ENCODE results near the gene KMT2B.

The KMT2B gene

GRCh38 chr19:35731353-35731752, 13.6 kb downstream of the KMT2B start:
- H3K36me3 ChIP-seq (replicated peaks) = peaks cover 78% of the 10 kb centered on the region
- TF ChIP-seq CTCF (IDR thresholded peaks at IDR 0.05; ENCODE audit: low read depth, low read length, missing control alignments) = no peak
- in situ Hi-C loops (cut with HindIII; ENCODE audit: low pct_ligation_motif_present, low sequenced_read_pairs) = no loop called here
- DNase-seq = no peak
- no peaks in the 10 kb centered on the region for H3K27me3 ChIP-seq (replicated peaks)
- no peak overlapping the region for H3K4me3 ChIP-seq (ENCODE audit: low read depth, low read length)
- H3K27ac ChIP-seq = no peak overlapping the region

- TF ChIP-seq CTCF (IDR thresholded peaks at IDR 0.05; ENCODE audit: low read depth, low read length, missing control alignments) = no peak
- no peak overlapping the region for H3K27ac ChIP-seq
- no peaks in the 10 kb centered on the region for H3K27me3 ChIP-seq (replicated peaks)
- in situ Hi-C loops (cut with HindIII; ENCODE audit: low pct_ligation_motif_present, low sequenced_read_pairs) = no loop called here
- peaks cover 81% of the 10 kb centered on the region for H3K36me3 ChIP-seq (replicated peaks)
- no peak overlapping the region for H3K4me3 ChIP-seq (ENCODE audit: low read depth, low read length)
- DNase-seq = no peak
These were observed 14.1 kb downstream of the KMT2B start for GRCh38 chr19:35731779-35732405.

GRCh38 chr19:35732540-35733179, 14.9 kb downstream of the KMT2B start:
- Histone ChIP-seq H3K27me3 (replicated peaks) (no peaks in the 10 kb centered on the region), H3K27ac (no peak overlapping the region), H3K4me3 (ENCODE audit: low read depth, low read length) (no peak overlapping the region), H3K36me3 (replicated peaks) (peaks cover 78% of the 10 kb centered on the region)
- in situ Hi-C loops (cut with HindIII; ENCODE audit: low pct_ligation_motif_present, low sequenced_read_pairs) = no loop called here
- no peak for DNase-seq
- no peak for TF ChIP-seq CTCF (IDR thresholded peaks at IDR 0.05; ENCODE audit: low read depth, low read length, missing control alignments)

GRCh38 chr19:35733180-35734125, 15.7 kb downstream of the KMT2B start:
- TF ChIP-seq CTCF (IDR thresholded peaks at IDR 0.05; ENCODE audit: low read depth, low read length, missing control alignments) = no peak
- in situ Hi-C loops (cut with HindIII; ENCODE audit: low pct_ligation_motif_present, low sequenced_read_pairs) = no loop called here
- Histone ChIP-seq H3K36me3 (replicated peaks) (peaks cover 78% of the 10 kb centered on the region), H3K4me3 (ENCODE audit: low read depth, low read length) (no peak overlapping the region), H3K27ac (no peak overlapping the region), H3K27me3 (replicated peaks) (no peaks in the 10 kb centered on the region)
- DNase-seq = no peak

- in situ Hi-C loops (cut with HindIII; ENCODE audit: low pct_ligation_motif_present, low sequenced_read_pairs) = no loop called here
- Histone ChIP-seq H3K4me3 (ENCODE audit: low read depth, low read length) (no peak overlapping the region), H3K27ac (no peak overlapping the region), H3K27me3 (replicated peaks) (no peaks in the 10 kb centered on the region), H3K36me3 (replicated peaks) (peaks cover 73% of the 10 kb centered on the region)
- DNase-seq = no peak
- TF ChIP-seq CTCF (IDR thresholded peaks at IDR 0.05; ENCODE audit: low read depth, low read length, missing control alignments) = no peak
These were observed 16.5 kb downstream of the KMT2B start for GRCh38 chr19:35734273-35734672.

All from brain microvascular endothelial cell (primary cell).